ENCODE measurements around the gene DSCAML1. TPM values are rescaled to one million over a fixed set of nuclear protein-coding genes. Genes with fewer than 3 reads are reported as not detected.

The DSCAML1 gene
- total RNA-seq, 4 donors from 2014 or later, result 0.20 to 1.1 (median 0.36) TPM

GRCh38 chr11:117780456-117780855 is 16.6 kb downstream of the DSCAML1 start:
- Histone ChIP-seq H3K27ac (no peak overlapping the region), H3K9me3 (no peaks in the 10 kb centered on the region)
- 83 to 84% methylated on average over 26 of the region's 26 CpGs for WGBS, 2 donors

GRCh38 chr11:117774553-117774952 is 22.5 kb downstream of the DSCAML1 start:
- DNase-seq (ENCODE audit: low spot score in 2 of 2), result no peak
- TF ChIP-seq EP300 (IDR thresholded peaks at IDR 0.05) (no peak), POLR2A (IDR thresholded peaks at IDR 0.05) (no peak)
- TF ChIP-seq, protein P1, sequence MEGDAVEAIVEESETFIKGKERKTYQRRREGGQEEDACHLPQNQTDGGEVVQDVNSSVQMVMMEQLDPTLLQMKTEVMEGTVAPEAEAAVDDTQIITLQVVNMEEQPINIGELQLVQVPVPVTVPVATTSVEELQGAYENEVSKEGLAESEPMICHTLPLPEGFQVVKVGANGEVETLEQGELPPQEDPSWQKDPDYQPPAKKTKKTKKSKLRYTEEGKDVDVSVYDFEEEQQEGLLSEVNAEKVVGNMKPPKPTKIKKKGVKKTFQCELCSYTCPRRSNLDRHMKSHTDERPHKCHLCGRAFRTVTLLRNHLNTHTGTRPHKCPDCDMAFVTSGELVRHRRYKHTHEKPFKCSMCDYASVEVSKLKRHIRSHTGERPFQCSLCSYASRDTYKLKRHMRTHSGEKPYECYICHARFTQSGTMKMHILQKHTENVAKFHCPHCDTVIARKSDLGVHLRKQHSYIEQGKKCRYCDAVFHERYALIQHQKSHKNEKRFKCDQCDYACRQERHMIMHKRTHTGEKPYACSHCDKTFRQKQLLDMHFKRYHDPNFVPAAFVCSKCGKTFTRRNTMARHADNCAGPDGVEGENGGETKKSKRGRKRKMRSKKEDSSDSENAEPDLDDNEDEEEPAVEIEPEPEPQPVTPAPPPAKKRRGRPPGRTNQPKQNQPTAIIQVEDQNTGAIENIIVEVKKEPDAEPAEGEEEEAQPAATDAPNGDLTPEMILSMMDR (IDR thresholded peaks at IDR 0.05), result no peak
- Histone ChIP-seq H3K4me3 (no peak overlapping the region), H3K4me1 (no peaks in the 10 kb centered on the region), H3K9me3 (no peaks in the 10 kb centered on the region), H3K36me3 (no peaks in the 10 kb centered on the region), H3K27me3 (no peaks in the 10 kb centered on the region), H3K27ac (no peak overlapping the region)
- 85 to 89% methylated on average over 3 of the region's 3 CpGs for WGBS, 2 donors

More at GRCh38 chr11:117780456-117780855, 16.6 kb downstream of the DSCAML1 start:
- Histone ChIP-seq H3K4me3 (no peak overlapping the region), H3K4me1 (no peaks in the 10 kb centered on the region), H3K36me3 (no peaks in the 10 kb centered on the region), H3K27me3 (peaks cover 0 to 20% of the 10 kb centered on the region in 2 donors)
- TF ChIP-seq EP300 (IDR thresholded peaks at IDR 0.05) (no peak), POLR2A (IDR thresholded peaks at IDR 0.05) (no peak)
- TF ChIP-seq, protein P1 (IDR thresholded peaks at IDR 0.05), result no peak
- no peak for DNase-seq (ENCODE audit: low spot score in 2 of 2)

- Histone ChIP-seq H3K4me1 (no peaks in the 10 kb centered on the region), H3K9me3 (no peaks in the 10 kb centered on the region), H3K27ac (no peak overlapping the region), H3K36me3 (no peaks in the 10 kb centered on the region), H3K4me3 (no peak overlapping the region), H3K27me3 (no peaks in the 10 kb centered on the region)
- TF ChIP-seq POLR2A (IDR thresholded peaks at IDR 0.05) (no peak), EP300 (IDR thresholded peaks at IDR 0.05) (no peak)
- TF ChIP-seq, protein P1 (IDR thresholded peaks at IDR 0.05), result no peak
- DNase-seq (ENCODE audit: low spot score in 2 of 2), result no peak
- WGBS, 2 donors, result 85% methylated on average over 6 of the region's 6 CpGs
Observed at GRCh38 chr11:117772360-117772759, 24.7 kb downstream of the DSCAML1 start.

DNA sequence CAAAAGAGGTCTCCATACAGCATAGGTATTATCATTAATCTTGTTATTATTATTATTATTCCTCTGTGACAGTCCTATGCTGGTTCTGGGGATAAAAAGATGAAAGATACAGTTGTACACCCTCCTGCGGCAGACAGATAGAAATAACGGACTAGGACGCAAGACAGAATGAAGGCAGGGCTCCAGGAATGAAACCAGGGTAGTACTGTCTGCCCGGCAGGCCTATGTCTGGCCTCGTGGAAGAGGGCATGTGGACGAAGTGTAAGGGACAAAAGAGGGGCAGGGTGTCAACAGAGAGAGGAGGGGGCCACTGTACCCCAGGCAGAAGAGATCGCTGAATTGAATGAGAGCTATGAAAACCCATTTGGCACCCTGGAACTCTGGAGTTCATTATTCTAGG is 25.2 kb downstream of the DSCAML1 start:
- no peaks in the 10 kb centered on the region for H3K36me3 ChIP-seq
- WGBS, 2 donors, result 76 to 79% methylated on average over 7 of the region's 7 CpGs
- H3K9me3 ChIP-seq, result no peaks in the 10 kb centered on the region
- H3K27ac ChIP-seq, result no peak overlapping the region
- H3K27me3 ChIP-seq, result no peaks in the 10 kb centered on the region
- H3K4me1 ChIP-seq, result no peaks in the 10 kb centered on the region
- no peak for TF ChIP-seq EP300 (IDR thresholded peaks at IDR 0.05)
- TF ChIP-seq, protein P1 (IDR thresholded peaks at IDR 0.05), result no peak
- TF ChIP-seq POLR2A (IDR thresholded peaks at IDR 0.05), result no peak
- no peak overlapping the region for H3K4me3 ChIP-seq
- no peak for DNase-seq (ENCODE audit: low spot score in 2 of 2)

DNA sequence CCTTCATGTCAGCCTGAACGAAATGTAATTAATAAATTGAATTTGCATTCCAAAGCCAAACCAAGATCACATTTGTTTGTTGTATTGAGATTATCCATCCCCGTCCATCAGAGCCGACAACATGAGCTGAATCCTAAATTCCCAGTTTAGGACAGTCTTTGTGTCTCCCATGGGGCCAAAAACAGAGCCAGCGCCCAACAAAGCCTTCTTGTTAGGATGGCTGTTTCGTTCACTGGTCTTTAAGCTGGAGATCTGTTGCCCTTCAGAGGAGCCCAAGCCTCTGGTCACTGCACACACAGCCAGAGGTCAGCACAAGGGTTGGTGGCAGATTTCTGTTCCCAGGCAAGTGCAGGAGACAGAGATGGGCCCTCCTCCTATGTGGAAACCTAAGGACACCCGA is 25.8 kb downstream of the DSCAML1 start:
- Histone ChIP-seq H3K9me3 (no peaks in the 10 kb centered on the region), H3K27me3 (no peaks in the 10 kb centered on the region), H3K27ac (no peak overlapping the region), H3K4me3 (no peak overlapping the region), H3K36me3 (no peaks in the 10 kb centered on the region), H3K4me1 (no peaks in the 10 kb centered on the region)
- no peak for DNase-seq (ENCODE audit: low spot score in 2 of 2)
- 37 to 51% methylated on average over 6 of the region's 6 CpGs for WGBS, 2 donors
- TF ChIP-seq EP300 (IDR thresholded peaks at IDR 0.05) (no peak), POLR2A (IDR thresholded peaks at IDR 0.05) (no peak)
- TF ChIP-seq, protein P1 (IDR thresholded peaks at IDR 0.05), result no peak

All from tibial nerve (tissue), 4 donors.